SHP77 treated with DMSO at 0.1 percent for 48 hours (cell line): Measurements from ENCODE around the gene LEFTY1.
A peak's percentile ranks its signal among the peaks of the same experiment; 100 is the strongest.
"Not testable (repeated sequence)": the region's sequence is repeated elsewhere in the genome, so short reads cannot be mapped to it uniquely, and the experiment has no call there.

ENCODE experiments used
- DNase-seq: peaks from one replicate; lab custom pipeline; 2025; lab: John Stamatoyannopoulos, UW

The LEFTY1 gene

DNA sequence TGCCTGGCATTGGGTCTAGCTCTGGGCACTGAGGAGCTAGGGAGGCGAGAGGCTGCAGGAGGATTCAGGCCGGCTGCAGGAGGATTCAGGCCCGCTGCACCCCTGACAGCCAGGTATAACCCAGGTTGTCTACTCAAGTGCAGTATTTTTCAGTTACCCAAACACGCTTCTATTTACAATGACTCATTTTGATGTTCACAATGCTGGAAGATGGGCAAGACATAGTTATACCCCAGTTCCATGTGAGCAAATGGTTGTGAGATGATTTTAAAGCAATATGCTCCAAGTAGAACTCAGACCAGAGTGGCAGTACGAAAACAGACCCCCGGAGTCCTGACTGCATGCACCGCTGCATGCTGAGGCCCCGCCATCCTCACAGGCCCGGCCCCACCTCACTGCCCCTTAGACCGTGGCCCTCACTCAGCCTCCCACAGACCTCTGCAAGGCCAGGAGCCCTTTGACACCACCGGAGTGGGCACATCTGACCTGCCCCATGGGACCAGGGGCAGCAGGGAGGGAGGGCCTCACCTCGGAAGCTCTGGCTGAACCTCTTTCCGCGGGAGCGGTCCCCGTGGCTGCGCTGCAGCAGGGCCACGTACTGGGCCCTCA lies 553 bp downstream of the LEFTY1 start:
- no peak for DNase-seq

DNA sequence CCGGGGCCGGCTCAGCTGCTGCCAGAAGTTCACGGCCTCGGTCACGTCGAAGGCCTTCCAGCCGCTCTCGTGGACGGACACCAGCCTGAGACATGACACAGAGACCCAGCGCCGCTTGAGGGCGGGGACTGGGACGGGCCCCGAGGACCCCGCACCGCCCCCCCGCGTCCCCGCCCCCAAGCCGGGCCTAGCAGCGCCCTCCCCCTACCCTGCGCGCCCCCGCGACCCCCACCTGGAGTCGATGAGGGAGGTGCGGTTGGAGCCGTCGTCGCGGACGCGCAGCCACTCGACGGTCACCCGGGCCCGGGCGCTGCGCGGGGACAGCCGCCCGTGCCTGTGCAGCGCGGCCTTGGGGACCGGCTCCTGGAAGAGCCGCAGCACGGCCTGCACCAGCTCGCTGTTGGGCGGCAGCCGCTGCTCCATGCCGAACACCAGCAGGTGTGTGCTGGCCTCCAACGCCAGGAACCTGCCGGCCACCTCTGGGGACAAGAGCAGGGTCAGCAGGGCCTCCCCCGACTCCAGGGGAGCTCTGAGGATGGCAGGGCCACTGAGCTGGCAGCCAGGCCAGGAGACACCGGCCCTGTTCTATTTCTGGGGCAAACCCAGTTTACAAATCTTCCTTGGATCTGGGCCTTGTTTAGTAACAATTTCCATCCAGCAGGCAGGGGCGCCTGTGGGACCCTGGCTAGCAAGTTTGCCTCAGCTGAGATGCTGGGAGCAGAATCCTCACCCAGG lies 1.2 kb downstream of the LEFTY1 start:
- not testable (repeated sequence) for DNase-seq

DNA sequence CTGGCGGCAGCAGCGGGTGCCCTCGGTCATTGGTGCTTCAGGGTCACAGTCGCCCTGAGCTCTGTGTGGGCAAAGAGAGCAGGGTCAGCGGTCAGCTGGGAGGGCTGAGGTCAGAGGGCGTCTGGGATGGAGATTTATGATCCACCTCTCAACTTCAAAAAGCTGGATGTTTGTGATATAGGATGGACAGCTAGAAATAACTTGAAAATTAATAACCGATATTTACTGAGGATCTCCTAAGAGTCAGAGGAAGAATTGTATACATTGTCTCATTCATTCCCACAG lies 2.0 kb downstream of the LEFTY1 start:
- DNase-seq = no peak

DNA sequence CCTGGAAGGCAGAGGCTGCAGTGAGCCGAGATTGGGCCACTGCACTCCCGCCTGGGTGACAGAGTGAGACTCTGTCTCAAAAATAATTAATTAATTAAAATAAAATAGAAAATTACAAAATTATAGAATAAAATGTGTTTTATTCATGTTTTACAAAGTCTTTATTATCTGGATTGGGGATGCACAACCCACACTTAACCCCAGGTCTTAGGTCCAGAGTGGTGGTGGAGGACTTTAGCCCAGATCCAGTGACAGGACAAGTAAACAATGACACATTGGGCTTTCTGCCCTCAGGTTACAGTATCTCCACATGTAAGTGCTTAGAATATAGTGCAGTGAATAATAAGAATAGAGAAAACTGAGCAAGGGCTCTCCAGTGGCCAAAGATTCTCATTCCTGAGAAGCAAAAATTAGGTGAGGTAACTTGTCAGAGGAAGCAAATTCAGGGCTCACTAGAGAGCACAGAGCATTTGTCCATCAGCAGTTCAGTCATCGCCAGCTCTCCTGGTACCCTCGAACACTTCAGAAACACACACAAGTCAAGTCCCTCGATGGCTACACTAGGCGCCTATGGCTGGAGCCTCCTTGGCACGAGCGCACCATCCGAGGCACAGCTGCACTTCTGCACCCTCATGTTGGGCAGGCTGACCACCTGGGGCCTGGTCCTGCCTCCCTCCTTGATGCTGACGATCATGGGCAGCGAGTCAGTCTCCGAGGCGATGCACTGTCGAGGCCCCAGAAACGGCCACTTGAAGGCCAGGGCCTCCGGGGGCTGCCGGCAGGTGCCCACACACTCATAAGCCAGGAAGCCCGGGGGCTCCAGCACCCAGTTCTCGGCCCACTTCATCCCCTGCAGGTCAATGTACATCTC lies 2.6 kb downstream of the LEFTY1 start:
- no peak for DNase-seq

DNA sequence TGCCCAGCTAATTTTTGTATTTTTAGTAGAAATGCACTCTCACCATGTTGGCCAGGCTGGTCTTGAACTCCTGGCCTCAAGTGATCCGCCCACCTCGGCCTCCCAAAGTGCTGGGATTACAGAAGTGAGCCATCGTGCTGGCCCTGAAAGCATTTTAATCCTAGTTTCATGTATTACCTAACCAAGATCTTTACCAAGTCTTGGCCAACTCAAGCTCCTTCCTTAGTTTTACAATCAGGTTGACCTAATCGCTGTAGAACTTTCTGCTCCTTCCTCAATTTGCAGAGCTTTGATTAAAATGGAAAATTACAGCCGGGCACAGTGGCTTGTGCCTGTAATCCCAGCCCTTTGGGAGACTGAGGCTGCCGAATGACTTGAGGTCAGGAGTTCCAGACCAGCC lies 3.6 kb downstream of the LEFTY1 start:
- no peak for DNase-seq

DNA sequence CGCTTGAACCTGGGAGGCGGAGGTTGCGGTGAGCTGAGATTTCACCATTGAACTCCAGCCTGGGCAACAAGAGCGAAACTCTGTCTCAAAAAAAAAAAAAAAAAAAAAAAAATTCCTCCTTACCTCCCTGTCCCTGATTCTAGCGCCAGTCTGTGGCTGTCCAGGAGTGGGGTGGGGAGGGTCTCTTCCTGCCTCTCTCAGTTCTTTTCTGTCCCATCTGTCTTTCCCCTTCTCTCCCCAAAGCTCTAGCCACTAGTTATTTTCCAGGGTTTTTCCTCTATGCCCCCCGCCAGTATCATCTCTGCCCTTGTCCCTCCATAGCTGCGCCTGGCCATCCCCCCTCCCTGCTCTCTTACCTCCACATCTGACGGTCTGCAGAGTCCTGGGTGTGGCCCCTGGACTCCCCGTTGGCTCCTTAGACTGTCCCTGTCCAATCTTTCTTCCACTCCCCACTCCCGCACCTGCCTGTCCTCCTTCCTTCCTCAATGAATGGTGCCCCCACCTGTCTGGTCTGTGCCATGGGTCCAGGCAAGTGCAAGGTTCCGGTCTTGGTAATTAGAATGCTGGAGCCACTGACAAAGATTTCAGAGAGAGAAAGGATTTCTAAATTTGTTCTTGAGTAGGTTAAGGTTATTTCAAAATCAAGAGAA lies 5.2 kb downstream of the LEFTY1 start:
- DNase-seq = no peak

DNA sequence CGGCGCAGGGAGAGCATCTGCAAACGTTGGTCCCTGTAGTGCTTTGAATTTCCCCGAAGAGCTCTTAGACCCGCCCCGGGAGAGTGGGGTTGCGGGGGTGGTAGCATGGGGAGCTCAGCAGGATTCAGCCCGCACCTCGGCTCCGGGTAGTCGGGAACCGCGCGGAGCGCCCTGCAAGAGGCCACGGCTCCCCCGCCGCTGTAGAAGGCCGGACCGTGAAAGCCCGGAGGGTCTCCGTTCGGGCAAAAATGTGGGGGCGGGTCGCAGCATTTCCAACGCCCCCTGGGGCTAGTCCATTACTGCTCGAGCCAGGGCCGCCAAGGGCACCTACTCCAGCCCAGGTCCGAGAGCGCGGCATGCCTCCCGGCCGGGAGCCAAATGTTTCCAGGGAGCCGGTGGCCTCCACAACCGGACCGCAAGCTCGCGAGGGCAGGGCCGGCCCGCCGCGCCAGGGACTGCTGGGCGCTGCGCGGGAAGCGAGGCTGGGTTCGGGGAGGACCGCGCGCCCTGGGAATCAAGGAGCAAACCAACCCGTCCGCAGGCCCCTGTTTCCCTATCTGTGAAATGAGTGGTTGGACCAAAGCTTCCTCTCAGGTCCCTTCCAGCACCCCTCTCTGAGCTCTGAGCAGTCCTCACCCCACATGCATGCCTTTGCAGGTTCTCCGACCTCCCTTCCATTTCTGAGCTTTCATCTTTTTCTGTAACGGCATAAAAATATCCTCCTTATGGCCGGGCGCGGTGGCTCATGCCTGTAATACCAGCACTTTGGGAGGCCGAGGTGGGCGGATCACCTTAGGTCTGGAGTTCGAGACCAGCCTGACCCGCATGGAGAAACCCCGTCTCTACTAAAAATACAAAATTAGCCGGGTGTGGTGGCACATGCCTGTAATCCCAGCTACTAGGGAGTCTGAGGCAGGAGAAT lies 6.0 kb downstream of the LEFTY1 start:
- DNase-seq = no peak

DNA sequence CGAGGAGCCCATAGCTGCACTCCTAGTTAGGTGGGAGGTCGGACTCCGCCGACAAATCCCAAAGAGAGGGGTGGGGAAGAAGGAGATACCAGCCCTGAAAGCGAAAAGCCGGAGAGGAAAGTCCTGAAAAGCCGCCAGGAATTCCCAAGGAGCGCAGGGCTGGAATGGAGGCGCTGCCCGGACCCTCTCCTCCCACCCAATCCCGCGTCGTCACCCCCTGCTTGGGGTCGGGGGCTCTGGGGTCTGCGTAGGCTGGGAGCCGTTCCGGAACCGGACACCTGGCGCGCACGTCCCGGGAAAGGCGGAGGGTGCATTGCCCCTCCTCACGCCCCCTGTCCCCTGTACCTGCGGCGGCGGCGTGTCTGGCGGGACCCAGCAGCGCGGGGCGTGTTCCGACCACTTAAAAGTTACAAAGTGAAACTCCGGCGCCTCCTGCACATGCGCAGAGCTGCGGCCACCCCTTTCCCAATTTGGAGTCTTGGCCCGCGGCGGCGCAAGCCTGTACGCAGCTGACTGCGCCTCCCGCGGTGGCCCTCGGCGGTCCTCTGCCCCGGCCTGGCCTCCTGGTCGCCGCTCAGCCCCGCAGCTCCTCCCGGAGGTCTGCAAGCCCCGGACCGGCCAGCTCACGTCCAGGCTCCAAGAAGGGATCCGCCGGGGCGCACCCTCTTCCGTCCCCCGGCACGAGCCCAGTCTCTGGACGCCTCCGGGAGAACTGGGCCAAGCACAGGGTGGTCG lies 6.8 kb downstream of the LEFTY1 start, which contains the start of gene TMEM63A:
TMEM63A (minus strand) TSS at position 422 of the 735 bp plus-strand sequence. CDS start 4,800 bp downstream, outside the sequence.
- no peak for DNase-seq

DNA sequence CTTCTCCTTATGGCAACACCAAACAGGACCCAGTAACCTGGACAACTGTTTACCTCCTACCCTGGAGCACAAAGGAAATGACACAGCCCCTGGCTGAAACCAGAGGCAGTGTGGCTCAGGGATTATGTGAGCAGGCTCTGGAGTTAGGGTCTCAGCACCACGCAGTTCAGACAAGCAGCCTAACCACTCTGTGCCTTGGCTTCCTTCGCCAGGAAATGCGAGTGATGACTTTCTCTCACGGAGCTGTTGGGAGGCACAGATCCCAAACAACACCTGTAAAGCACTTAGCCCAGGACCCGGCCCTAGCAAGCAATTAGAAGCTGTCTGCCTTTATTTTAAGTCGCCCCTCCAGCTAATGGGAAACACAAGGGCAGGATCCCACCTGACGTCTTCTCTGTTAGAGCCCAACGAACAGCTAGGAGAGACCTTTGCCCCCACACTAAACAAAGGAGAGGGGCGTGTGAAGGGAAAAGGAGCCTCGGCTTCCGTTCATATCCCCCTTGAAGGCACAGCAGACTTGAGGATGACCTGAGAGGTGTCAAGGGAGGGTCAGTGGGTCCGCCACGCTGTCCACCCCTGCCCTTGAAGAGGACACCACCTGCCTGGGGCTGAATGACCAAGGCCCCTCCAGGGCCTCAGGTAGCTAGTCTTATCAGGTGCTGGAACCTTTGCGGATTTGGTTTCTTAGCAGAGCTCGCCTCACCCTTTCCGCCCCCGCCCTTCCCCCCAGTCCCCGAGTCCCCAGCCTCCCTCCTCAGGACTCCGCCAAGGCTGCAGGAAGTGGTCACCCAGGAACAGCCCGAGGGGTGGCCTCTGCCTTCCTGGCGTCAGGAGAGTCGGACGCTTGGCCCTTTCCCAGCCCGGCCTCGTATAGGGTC lies 7.6 kb downstream of the LEFTY1 start:
- no peak for DNase-seq

DNA sequence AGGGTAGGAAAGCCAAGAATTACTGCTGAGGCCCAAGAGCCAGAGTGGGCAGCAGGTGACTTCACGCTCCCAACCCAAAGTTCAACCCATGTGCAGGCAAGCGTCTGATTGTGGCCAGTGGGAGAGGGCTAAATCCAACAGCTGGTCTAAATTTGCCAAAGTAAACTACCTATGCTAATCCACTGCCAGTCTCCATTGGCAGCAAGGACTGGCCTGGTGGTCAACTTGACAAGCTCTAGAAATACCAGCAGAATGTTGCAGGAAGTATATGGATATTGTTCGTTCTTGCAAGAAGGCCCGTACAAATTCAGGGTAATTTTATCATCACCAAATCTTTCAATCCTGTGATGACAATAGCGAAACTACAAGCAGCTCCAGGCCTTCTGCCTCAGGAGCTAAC lies 8.3 kb downstream of the LEFTY1 start:
- no peak for DNase-seq

DNA sequence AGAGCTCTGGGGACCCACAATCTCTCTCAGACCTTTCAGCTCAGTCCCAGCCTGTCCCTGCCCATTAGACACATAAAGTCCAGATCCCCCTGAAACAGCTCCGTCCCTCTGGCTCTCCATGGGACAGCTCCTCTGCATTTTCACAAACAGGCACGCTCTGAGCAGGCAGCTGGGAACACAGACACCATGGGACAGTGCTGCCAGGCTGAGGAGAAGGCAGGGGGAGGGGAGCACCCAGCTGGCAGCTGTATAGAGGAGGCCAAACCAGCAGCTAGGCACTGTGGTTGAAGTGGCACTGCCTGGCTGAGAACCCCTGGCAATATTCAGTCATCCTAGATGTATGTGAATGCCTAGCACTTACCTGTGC lies 8.7 kb downstream of the LEFTY1 start:
- no peak for DNase-seq

DNA sequence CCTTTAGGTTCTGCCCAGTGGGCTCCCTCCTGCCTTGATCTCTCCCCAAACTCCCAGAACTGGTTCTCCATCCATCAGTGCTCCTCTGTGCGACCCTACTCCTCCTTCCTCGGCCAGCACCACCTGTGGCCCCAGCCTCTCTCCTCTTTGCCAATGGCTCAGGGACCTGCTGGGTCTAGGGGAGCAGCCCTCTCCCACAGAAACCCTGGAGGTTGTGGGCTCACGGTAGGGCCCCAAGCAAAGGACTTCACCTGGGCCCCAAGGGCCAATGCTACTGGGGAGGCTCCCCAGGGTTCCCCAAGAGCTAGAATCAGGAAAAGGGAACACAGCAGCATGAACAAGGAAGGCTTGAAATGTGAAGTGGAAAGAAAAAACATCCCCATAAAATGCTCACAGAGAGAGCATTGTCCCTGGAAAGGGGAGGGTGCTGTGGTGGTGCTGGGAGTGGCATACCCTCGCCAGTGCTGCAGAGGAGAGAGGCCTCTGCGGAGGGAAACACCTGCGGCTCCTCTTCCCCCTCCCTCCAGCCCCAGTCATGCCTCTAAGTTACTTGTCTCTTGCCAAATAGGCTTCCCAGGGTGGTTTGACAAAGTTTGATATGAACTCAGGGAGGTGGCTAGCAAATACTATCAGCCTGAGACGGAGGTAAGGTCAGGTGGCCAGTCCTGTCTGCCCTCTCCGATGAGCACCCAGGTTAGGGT lies 9.3 kb downstream of the LEFTY1 start:
- DNase-seq = no peak

DNA sequence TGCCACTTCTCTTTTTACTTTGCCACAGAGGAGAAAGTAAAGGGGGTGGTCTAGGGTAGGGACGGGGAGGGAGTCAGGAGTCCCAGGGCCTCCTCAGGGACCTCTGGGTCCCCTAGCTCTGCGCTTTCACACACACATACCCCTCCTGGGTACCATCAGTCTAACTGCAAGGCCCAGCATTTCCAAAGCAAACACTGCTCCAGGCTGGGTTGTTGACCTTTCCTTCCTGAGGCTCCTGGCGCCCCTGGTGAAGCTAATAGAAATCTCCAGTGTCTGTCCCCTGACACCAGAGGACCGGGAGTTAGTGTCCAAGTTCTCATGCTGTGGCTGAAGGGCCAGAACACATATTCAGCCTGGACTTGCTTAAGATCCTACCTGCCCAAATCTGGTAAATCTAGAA lies 10.7 kb downstream of the LEFTY1 start:
- DNase-seq = no peak

DNA sequence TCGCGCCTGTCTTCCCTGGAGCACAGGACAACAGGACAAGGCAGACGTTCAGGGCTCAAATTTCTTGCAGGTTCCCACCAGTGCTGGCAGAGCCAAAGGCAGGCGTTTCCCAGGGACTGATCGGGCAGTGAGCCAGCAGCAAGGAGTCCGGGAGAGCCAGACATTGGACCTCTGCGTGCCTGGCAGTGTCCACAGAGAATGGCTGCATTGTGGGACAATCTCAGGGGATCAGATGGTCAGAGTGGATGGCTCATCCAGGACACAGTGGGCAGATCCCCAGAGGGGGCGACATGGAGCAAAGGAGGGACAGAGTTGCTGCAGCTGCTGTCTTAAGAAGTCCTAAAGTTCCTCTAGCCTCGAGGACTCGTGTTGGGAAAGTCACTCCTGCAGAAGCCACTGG lies 11.4 kb downstream of the LEFTY1 start:
- peak; percentile 31 for DNase-seq

DNA sequence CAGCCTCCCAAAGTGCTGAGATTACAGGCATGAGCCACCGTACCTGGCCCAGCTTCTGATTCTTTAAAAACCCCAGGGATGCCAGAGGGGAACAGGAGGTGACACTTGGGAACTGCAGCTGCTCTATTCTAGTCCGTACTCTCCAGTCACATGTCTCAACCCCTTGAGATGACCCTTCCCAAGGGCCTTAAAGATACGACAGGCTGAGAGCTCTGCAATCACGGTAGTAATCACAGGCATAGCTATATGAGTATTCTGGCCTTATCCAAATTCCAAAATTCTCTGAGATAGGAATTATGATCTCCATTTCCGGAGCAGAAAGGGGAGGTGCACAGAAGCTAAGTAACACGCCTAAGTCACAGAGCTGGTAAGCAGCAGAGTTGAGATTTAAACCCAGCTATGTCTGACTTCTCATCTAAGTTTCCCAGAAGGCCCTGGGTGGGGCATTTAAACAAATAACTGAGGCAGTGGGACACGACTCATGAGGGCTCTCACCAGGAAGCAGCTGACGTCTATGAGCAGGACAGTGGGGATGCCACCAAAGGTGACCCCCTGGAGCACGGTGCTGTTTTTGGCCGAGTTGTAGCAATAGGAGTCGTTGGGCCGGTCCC lies 11.9 kb downstream of the LEFTY1 start:
- DNase-seq = no peak

DNA sequence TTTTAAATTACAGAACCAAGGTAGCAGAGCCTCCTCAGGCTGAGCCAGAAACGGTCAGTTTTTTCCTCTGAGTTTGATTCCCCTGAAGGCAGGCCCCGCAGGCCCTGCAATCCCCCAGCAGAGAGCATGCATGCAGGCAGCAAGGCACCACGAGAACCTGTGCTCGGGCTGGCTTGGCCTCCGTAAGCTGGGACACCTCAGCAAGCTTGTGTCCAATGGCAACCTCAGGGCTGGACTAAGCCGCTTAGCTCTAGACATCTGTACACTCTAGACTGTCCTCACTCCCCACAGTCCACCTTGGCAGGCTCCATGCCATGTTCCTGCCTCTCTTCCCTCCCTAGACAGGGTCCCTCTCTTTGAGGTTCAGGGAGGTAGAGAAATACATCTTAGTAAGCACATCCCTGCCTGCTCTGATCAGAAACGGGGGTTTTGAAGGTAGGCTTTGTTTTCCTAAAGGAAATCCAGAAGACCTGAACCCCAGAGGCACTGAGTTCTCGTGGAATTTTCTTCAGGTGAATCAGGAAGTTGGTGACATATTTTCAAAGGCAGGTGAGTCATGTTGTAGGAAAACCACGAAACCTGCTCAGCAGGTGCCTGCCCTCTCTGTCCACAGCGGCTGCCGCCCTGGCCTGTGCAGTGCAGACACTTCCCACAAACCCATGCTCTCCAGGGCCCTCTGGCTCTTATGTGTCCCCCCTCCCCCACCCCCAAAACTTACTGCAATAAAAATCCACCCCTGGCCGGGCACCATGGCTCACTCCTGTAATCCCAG lies 13.7 kb downstream of the LEFTY1 start:
- DNase-seq = no peak

DNA sequence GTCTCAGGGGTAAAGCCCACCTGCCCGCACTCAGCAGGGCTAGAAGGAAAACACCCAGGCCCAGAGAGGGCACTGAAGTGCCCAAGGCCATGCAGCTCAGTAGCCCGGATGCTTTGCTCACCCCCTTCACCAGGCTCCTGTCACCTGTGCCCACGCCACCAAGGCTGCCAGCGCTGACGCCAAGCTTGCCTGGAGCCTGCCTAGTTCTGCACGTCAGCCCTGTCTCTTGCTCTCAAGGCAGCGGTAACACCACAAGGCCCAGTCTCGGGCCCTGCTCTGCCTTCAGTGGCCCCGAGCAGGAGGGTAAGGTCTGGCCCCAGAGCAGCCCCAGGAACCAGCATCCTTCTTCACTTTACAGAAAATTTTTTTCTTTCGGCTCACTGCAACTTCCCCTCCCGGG lies 14.5 kb downstream of the LEFTY1 start:
- DNase-seq = no peak

DNA sequence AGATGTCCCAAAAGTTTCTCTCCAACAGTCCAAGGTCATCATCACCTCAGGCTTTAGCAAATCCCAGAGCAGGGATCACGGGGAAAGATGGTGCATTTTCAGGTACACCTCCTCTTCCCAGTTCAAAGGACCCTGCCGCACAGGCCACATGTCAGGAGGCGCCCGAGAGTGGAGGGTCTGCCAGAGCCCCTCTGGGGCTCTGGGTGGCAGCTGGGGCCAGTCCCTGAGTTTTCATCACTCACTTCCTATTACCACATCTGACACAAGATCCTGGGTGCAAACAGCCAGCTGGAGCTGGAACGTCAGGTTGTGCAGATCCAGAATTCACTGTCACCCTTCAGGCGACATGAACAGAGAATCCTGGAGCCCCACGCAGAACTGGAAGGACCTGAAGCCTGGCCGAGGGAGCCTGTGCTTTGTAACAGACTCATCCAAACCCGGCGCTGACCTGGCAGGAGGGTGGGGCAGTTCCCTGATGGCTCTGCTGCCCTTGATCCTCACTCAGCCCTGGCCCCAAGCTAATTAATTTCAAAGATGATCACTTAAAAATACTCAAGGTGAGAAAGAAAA lies 15.6 kb downstream of the LEFTY1 start:
- DNase-seq = no peak
